Left ventricle myocardium inferior (tissue), 1 donor: ENCODE measurements around the gene TRIM46. TPM values are rescaled to one million over a fixed set of nuclear protein-coding genes. Genes with fewer than 3 reads are reported as not detected.
A peak's percentile ranks its signal among the peaks of the same experiment; 100 is the strongest.

Experiments used
- DNase-seq: peaks from one replicate; pipeline ENCODE4 v3.0.0-alpha.2; 2020
- H3K27ac ChIP-seq: fragments of 200-600 bp; replicated peaks from 2 replicates; pipeline ENCODE4 v1.8.0; 2021
- H3K27me3 ChIP-seq: fragments of 200-600 bp; 2 replicates; pipeline ENCODE4 v1.8.0; 2021; ENCODE audit warnings: low read depth
- H3K36me3 ChIP-seq: fragments of 200-600 bp; 2 replicates; pipeline ENCODE4 v1.8.0; 2021
- H3K4me1 ChIP-seq: fragments of 200-600 bp; 2 replicates; pipeline ENCODE4 v1.8.0; 2021
- H3K4me3 ChIP-seq: fragments of 200-600 bp; 2 replicates; pipeline ENCODE4 v1.8.0; 2021; ENCODE audit warnings: mild to moderate bottlenecking, moderate library complexity
- H3K9me3 ChIP-seq: fragments of 200-600 bp; replicated peaks from 2 replicates; pipeline ENCODE4 v1.8.0; 2021
- intact Hi-C: fragments of 100-400 bp; cut with micrococcal nuclease; formaldehyde crosslinking; loops from one replicate; pipeline ENCODE4 v1.11.0; 2022
- total RNA-seq: library from RNA; stranded (reverse); fragmentation: NEBNext Ultra II Directional; extraction: Animal tissue kit (Norgen Biotek cat#: 25700); gene quantifications from one replicate; pipeline ENCODE4 v1.2.1, GENCODE V29; 2021
- TF ChIP-seq, protein P1 (sequence below): fragments of 200-600 bp; IDR thresholded peaks from 2 replicates; pipeline ENCODE4 v1.8.0; 2021; ENCODE audit warnings: antibody characterized with exemption, mild to moderate bottlenecking, borderline replicate concordance
- donor health status: DM: no; HTN: yes; CAD: no; lungs with severe emphysema.

The TRIM46 gene
- total RNA-seq, 1 donor from 2014 or later: 0.11 TPM

DNA sequence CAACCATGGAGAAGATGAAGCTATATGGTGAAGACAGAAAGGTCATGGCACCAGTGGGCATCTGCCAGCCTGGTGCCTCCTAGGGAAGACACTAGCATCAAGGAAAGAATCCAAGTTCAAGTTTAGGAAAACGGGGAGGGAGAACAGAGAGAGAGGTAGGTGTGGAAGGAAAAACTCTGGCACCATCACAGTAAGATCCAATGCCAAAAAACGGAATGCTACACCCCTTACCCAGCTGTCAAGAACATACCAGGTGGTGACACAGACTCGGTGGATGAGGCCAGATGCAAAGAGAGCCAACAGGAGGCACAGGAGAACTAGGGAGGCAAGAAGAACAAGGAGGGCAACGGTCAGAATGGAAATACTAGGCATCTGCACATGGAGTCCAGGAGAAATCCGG lies 4.1 kb upstream of the TRIM46 start:
- no peak overlapping the region for H3K27ac ChIP-seq
- peaks cover 23% of the 10 kb centered on the region for H3K36me3 ChIP-seq
- no peak overlapping the region for H3K4me3 ChIP-seq
- peaks cover 11% of the 10 kb centered on the region for H3K27me3 ChIP-seq
- DNase-seq: no peak
- intact Hi-C loops: loop anchor here (5.0 kb wide), 1 partner anchor 77 kb away; no protein-coding TSS in a partner anchor
- H3K4me1 ChIP-seq: peaks cover 64% of the 10 kb centered on the region
- TF ChIP-seq, protein P1, sequence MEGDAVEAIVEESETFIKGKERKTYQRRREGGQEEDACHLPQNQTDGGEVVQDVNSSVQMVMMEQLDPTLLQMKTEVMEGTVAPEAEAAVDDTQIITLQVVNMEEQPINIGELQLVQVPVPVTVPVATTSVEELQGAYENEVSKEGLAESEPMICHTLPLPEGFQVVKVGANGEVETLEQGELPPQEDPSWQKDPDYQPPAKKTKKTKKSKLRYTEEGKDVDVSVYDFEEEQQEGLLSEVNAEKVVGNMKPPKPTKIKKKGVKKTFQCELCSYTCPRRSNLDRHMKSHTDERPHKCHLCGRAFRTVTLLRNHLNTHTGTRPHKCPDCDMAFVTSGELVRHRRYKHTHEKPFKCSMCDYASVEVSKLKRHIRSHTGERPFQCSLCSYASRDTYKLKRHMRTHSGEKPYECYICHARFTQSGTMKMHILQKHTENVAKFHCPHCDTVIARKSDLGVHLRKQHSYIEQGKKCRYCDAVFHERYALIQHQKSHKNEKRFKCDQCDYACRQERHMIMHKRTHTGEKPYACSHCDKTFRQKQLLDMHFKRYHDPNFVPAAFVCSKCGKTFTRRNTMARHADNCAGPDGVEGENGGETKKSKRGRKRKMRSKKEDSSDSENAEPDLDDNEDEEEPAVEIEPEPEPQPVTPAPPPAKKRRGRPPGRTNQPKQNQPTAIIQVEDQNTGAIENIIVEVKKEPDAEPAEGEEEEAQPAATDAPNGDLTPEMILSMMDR: no peak
- peaks cover 4% of the 10 kb centered on the region for H3K9me3 ChIP-seq

DNA sequence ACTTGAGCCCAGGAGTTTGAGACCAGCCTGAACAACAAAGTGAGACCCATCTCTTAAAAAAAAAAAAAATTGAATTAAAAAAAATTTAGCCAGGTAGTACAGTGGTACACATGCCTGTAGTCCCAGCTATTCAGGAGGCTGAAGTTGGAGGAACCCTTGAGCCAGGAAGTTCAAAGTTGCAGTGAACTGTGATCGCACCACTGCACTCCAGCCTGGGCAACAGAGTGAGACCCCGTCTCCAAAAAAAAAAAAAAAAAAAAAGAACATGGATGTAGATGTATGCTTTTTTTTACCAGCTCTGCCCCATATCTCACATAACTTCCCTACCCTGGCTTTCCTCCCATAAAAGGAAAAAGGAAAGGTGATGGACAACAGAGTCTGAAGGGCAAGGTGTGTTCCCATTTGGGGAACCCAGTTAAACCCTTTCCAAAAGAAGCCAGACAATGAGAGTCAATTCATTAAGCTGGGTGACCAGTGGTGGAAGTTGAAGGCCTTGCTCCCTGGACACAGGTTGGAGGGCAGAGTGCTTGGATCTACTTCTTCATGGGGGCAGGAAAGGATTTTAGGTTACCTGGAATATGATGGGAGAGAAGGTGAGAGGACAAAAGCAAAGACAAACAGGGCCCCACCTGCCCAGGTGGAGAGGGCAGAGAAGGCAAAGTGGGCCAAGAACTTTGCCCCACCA lies 3.4 kb upstream of the TRIM46 start:
- intact Hi-C loops: no loop called here
- TF ChIP-seq, protein P1: no peak
- H3K4me1 ChIP-seq: peaks cover 66% of the 10 kb centered on the region
- DNase-seq: no peak
- no peak overlapping the region for H3K4me3 ChIP-seq
- no peaks in the 10 kb centered on the region for H3K9me3 ChIP-seq
- H3K27me3 ChIP-seq: peaks cover 18% of the 10 kb centered on the region
- H3K36me3 ChIP-seq: peaks cover 23% of the 10 kb centered on the region
- H3K27ac ChIP-seq: no peak overlapping the region

DNA sequence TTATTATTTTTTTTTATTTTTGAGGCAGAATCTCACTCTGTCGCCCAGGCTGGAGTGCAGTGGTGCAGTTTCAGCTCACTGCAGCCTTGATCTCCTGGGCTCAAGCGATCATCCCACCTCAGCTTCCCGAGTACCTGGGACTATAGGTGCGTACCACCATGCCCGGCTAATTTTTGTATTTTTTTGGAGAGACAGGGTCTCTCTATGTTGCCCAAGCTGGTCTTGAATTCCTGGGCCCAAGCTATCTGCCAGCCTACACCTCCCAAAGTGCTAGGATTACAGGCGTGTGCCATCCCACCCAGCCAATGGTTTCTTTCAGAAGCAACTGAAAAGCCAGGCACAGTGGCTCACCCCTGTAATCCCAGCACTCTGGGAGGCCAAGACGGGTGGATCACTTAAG lies 2.8 kb upstream of the TRIM46 start:
- H3K9me3 ChIP-seq: no peaks in the 10 kb centered on the region
- H3K4me3 ChIP-seq: no peak overlapping the region
- no peak overlapping the region for H3K27ac ChIP-seq
- H3K27me3 ChIP-seq: peaks cover 24% of the 10 kb centered on the region
- peaks cover 60% of the 10 kb centered on the region for H3K4me1 ChIP-seq
- peaks cover 23% of the 10 kb centered on the region for H3K36me3 ChIP-seq
- no peak for DNase-seq
- TF ChIP-seq, protein P1: no peak
- intact Hi-C loops: no loop called here

DNA sequence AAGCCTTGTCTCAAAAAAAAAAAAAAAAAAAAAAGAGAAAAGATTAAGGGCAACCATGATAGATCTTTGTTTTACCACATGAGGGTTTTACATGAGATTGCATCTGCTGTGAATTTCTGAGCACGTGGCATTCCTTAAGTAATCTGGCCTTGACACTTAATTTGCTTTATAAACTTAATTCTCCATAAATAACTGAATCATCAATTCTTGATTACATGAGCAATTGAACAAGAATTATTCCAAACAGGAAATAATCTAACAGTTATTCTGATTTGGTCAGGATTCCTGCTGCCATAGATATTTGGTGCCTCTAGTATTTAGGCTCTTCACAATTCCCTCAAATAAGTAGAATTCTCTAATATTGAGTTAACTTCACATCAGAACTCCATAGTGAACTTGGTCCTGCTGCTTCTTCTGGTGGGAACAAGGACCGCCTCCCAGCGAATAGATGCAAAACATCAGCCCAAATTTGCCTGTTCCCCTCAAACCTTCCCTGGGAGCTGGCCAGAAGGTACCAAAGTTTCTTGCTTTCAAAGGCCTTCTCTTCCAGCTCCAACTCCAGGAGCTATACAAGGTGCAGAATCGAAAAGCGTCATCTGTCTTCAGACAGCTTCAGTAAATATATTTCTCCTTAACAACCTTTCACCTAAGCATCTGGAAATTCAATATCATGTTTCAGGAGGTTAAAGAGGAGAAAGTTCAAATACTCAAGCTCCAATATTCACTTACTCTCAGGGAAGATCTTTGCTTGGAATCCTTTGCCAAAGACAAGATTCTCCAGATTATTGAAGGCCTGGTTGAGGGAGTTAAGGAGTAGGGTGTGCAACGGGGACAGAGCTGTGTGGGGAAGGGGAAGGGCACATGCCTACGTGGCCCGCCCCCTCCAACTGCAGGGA lies 1.6 kb upstream of the TRIM46 start:
- no peak for DNase-seq
- intact Hi-C loops: no loop called here
- peaks cover 52% of the 10 kb centered on the region for H3K4me1 ChIP-seq

DNA sequence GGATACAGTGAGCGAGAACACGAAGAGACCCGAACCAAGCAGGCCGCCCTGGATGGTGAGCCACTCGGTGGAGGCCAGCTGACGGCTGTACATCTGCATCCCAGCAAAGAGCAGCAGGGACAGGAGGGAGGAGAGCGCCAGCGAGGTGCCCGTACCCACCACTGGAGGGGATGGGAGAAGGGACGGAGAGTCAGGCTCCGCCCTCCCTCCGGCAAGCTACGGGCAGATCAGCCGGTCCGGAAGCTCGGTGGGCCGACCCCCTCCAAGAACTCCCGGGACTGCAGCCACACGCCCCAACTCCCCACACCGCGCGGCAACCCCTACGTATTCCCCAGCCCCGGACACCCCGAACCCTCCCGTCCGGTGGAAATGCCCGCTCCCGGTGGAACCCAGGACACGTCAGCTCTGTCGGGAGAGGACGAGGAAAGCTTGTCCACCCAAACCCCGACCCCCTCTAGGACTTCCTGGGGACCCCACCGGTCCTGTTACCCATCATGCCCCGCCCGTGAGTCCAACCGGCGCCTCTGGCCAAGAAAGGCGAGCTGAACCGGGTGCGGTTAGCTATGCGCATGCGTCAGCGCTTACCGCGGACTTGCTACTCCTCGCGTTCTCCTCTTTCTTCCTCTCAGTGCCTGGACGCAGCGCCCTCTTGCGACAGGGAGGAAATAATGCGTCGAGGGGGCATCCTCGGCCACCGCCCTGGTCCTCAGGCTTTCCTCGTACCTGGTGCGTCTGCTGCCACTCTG lies 744 bp upstream of the TRIM46 start, which contains the start of gene KRTCAP2:
Gene KRTCAP2, minus strand, starts transcription at position 573 of the 746 bp plus-strand sequence. Its CDS starts 80 bp downstream, at position 493.
- H3K27ac ChIP-seq: peak within 1 kb of the TSS; percentile 96
- H3K27me3 ChIP-seq: peaks cover 27% of the 10 kb centered on the region
- H3K4me3 ChIP-seq: peak within 1 kb of the TSS; percentile 93
- H3K36me3 ChIP-seq: peaks cover 23% of the 10 kb centered on the region
- peaks cover 44% of the 10 kb centered on the region for H3K4me1 ChIP-seq
- TF ChIP-seq, protein P1: peak; percentile 97
- H3K9me3 ChIP-seq: no peaks in the 10 kb centered on the region
- intact Hi-C loops: no loop called here
- peak; percentile 94 for DNase-seq

More for the DNA sequence above, 1.6 kb upstream of the TRIM46 start:
- H3K27me3 ChIP-seq: peaks cover 27% of the 10 kb centered on the region
- peak overlapping the region; percentile 93 for H3K4me3 ChIP-seq
- H3K36me3 ChIP-seq: peaks cover 23% of the 10 kb centered on the region
- H3K9me3 ChIP-seq: no peaks in the 10 kb centered on the region
- TF ChIP-seq, protein P1: no peak
- peak overlapping the region; percentile 96 for H3K27ac ChIP-seq
